Muscle of arm (tissue), 12 donors: Measurements from ENCODE around the gene SEPTIN8. TPM values are rescaled to one million over a fixed set of nuclear protein-coding genes. Genes with fewer than 3 reads are reported as not detected.
A peak's percentile ranks its signal among the peaks of the same experiment; 100 is the strongest.

Experiments used
- DNase-seq: peaks from one replicate; pipeline ENCODE4 v3.0.0-alpha.2; 2013
- polyA plus RNA-seq, 12 donors: library from polyadenylated mRNA; unstranded; fragments of 120-200 nt; gene quantifications; one replicate each; pipeline ENCODE4 v1.2.1, GENCODE V29; 2013; ENCODE audit not compliant: insufficient read length in 12 of 12

Gene SEPTIN8
- polyA plus RNA-seq, 12 donors, result 33.8 to 65.4 (median 44.1) TPM; not detected in 1

DNA sequence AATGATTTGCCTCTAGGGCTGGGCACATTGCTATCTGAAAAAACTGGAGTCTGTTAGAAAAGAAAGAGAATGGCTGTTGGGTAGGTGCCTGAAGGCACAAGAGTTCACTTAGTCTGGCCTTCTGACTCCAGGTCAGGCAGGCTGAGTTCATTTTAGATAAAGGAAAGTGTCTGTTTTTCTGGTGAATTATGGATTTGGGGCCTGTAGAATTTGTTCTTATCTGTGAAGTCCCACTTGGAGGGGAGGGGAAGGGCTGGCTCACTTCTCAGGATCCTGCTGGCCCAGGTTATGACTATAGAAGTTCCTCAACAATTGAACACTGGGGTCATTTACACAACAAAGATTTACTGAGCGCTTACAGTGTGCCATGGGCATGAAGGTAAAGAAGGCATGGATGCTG lies 11.5 kb upstream of the SEPTIN8 start:
- no peak for DNase-seq

DNA sequence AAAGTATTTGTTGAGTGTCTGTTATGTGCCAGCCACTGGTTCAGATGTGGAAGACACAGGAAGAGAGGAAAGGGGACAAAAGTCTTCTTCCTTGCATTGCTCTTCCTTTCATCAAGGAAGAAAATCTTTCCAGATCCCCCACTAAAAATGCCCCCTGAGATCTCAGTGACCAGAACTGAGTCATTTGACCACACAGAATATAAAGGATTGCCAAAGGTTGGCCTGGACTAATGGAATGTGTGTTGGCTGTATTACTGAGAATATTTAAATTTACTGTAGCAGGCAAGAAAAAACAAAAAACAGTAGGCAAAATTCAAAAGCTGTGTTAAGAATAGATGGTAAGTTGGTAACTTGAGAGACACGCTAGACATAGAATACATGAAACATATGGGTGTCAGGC lies 10.0 kb upstream of the SEPTIN8 start:
- no peak for DNase-seq

DNA sequence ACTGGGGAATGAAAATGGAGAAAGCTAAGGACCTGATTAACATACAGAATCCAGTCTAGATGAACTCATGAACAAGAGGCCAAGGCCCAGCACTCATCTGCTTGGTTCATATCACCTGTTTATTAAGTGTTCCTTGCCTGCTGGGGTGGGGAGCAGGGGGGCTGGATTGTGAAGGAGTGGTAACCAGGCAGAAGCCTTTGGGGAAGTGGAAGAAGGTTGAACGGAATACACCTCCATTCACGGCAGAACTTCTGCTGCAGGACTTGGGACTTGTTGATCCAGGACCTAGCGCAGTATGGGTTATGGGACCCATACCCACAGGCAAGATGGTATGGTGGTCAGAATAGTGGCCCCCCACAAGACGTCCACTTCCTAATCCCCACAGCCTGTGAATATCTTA lies 8.8 kb upstream of the SEPTIN8 start:
- no peak for DNase-seq

DNA sequence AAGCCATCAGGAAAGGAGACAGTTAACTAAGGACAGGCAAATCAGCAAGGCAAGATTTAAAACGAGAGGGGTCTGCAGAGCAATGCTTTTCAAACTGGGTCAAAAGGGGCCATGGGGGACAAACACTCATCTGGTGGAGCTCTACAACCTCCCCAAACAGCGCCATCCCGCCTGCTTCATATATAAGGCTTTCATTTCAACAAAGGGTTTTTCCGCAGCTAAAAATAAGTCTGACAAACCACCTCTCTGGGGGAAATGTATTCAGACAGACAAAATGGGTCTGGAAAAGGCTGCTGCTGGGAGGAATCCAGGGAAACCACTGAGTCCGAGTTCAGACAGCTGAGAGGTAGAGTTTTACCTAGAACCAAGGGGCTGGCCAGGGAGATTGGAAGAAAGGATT lies 8.3 kb upstream of the SEPTIN8 start:
- DNase-seq, result no peak

GRCh38 chr5:132782101-132782500 lies 5.1 kb upstream of the SEPTIN8 start:
- DNase-seq, result no peak

DNA sequence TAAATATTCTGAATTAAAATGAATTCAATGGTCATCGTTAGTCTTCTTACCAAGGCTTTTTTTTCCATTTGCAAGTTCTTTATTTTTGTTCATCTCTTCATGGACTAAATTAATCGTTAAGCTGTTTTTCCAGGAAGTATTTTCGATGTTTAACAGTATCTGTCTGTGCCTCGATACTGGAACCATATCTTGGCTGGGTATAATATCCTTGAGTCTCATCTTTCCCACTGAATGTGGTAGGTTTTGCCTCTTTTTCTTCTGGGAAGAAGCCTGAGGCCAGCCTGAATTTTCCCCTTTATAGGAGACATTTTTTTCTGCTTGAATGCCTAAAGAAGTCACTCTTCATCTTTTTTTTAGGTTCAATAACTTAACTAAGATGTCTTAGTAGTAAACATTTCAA lies 4.0 kb upstream of the SEPTIN8 start:
- DNase-seq, result no peak

- no peak for DNase-seq
These were observed 3.5 kb upstream of the SEPTIN8 start for GRCh38 chr5:132780577-132780976.

DNA sequence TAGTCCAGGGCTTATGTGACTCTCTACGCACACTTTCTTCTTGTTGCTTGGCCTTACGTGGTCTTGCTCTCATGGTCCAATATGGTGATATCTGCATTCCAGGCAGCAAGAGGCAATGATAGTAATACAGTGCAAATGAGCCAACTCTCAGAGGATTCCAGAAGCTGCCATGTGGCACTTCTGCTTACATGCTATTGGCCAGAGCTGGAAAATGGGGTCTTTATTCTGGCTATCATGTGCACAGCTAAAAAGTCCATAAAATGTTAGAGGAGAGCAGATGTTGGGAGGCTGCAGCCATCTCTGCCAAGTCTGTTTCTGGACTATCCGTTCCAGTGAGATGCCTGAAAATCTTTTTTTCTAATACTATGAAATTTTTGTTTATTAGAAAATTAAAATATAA lies 2.9 kb upstream of the SEPTIN8 start:
- no peak for DNase-seq

DNA sequence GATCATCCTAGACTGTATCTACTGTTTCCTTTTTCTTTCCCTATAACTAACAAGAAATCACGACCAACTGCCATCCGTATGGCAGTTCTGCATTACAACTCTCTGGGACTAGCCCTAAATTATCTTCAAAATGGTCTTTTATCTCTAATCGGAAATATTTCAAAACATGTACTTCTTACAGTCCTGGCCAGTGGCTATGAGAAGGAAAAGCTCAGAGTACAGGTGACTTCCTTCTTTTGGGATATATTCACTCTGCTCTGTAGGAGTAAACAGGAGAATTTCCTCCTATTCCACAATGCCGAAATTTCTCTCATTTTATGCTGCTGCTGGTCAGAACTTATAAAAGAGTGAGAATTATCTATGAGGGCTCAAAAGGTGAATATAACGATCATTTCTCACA lies 1.8 kb upstream of the SEPTIN8 start:
- no peak for DNase-seq

- no peak for DNase-seq
These were observed 1.1 kb upstream of the SEPTIN8 start for GRCh38 chr5:132778129-132778528.

- DNase-seq, result no peak
These were observed 166 bp downstream of the SEPTIN8 start for GRCh38 chr5:132776938-132777208.

DNA sequence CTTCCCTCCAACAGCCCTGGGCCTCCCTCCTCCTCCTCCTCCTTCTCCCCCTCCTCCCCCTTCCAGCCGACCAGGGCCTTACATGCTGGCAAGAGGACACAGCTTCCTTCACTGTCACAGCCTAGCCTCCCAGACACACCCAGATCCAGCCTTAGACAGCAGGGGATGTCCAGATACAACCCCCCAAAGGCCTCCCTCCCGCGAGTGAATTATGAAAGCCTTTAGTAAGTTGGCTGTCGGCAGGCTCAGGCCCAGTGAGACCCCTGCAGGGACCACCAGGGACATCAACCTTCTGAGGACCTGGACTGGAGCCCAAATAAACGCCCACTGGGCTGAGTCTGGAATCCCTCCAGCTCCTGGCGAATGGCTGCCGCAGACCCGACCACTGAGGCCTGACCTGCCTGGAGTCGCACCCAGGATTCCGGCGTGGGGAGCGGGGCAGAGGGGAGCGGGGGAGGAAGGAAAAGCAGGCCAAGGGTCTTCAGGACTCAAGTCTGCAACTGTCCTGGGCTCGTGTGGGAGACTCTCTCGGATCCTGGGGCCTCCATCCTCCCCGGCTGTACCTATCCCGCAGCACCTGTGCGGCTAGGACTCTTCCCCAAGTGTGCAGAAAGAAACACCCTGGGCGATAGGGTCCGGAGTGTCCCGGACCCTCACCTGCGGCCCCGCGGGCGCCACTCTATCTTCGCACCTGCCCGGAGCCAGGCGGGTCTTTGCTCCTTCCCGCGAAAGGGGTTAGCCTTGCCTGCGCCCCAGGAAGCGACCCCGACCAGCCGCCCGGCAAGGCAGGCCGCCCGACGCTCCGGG lies 705 bp downstream of the SEPTIN8 start:
- peak; percentile 50 for DNase-seq

DNA sequence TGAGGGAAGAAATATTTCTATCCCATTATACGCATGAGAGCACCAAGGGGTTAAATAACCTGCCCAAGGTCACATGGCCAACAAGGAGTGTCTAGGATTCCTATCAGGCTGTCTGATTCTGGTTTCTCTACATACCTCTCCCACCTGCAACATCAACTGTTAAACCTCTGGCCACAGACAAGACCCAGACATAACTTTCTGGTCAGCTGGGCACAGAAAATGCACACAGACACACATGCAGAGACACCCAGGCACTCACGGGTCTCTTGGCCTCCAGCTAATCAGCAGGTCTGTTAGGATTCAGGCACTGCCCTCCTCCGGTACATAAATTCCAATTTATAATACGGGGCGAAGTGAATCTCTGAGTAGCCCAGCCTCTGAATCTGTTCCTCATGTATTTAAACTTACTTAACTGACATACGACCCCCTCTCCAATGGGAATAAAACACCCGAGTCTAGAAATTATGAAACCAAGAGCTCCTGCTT lies 1.5 kb downstream of the SEPTIN8 start:
- no peak for DNase-seq

DNA sequence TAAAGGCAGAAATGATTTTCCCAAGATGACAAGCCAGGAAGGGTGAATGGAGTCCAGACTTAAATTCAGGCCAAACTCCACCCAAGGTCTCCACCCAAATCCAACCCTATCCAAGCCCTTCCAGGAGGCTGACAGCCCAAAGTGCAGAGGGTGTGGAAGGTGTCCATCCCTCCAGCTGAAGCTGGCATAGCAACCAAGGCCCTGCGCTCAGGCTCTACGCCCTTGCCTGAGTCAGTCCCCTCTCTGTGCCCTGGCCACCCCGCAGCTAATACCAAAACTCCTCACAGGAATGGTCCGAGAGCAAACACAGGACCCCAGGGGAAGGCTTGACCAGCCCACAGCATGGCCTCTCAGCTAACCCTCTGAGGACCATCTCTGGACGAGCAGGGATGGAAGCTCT lies 2.1 kb downstream of the SEPTIN8 start:
- no peak for DNase-seq

GRCh38 chr5:132774406-132774805 lies 2.6 kb downstream of the SEPTIN8 start:
- DNase-seq, result no peak

GRCh38 chr5:132773601-132774355 lies 3.3 kb downstream of the SEPTIN8 start:
- no peak for DNase-seq

DNA sequence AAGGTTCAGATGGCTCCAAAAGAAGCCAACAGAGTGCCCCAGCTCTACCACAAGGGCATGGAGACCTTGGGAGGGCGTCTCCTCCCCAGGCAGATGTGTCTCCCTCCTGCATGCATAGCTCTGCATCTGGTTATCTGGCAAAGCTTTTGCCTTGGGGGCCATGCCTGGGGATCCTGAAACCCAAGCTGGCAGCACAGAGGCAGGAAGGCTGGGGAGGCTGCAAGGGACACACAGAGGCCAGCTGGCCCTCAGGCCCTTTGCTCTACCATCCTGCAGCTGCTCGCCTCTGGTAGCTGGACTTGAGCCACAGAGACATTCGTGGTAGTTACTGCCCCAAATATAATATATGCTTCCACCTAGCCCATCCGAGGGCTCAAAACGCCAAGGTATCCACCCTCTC lies 3.9 kb downstream of the SEPTIN8 start:
- DNase-seq, result no peak

GRCh38 chr5:132772291-132773070 lies 4.6 kb downstream of the SEPTIN8 start:
- no peak for DNase-seq

DNA sequence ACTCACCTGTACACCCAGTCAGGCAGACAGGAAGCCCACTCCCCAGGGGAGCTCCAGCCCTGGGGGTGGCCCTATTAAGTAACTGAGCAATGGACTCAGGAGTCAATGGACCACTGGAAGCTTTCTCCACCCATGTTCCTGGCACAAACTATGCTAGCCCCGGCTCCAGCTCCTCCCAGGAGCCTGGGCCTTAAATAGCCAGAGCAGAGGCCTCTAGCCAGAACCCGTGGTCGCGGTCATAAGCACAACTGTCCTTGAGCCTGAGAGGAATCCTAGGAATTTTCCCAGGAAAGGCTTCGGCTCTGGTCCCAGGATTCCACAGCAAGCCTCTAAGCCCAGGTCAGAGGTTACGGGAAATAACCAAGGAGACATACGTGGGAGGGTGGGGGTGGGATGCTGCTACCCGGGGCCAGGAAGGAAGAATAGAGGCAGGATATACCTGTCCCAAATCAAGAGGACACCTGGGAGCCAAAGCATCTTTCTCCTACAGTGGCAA lies 5.5 kb downstream of the SEPTIN8 start:
- no peak for DNase-seq

DNA sequence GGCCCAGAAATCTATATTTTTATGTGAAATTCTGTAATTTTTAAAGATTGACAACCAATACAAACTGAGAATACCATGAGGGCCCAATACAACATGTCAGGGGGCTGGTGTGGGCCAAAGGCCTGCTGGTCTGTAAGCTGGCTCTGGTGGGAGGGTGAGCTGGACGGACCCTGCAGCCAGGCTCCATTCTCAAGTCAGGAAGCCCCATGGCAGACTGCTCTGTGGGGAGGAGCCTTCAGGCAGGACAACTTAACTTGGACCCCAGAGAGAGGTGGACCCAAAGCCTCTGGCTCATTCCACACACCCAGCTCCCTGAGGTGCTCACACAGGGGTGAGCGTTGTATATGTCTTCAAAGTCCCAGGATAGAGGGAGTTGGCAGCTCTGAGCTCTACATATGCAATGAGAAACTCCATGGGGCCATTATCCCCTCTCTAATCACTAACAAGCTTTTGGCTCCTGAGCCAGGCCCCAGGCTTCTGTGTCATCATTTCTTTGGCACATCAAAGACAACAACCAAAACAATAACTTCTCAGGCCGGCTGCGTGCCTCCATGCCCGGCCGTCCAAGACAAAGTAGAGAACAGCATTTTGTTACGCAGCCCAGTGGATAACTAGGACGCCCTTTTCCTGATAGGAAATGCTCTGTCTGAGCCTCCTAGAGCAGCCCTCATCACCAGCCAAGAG lies 6.4 kb downstream of the SEPTIN8 start:
- no peak for DNase-seq

GRCh38 chr5:132768485-132768868 lies 8.6 kb downstream of the SEPTIN8 start:
- no peak for DNase-seq

DNA sequence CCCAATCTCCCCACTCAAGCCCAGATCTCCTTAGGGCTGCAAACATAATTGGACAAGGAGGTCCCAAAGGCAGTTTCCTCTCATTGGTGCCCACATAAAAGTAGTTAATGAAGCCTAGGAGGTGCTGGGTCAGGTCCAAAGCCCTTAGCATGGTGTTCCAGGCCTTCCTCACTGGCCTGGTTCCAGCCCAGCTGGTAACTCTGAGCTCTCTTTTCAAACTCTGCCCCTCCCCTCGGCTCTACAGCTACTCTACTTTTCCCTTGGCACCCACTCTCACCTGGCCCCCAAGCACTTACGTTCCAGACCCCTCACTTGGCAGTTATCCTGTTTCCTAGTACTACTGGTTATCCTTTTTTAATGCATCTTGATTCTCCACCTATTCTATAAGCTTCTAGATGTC lies 9.9 kb downstream of the SEPTIN8 start:
- no peak for DNase-seq
